ENCODE results near the gene BRK1.
"Not testable (repeated sequence)": the region's sequence is repeated elsewhere in the genome, so short reads cannot be mapped to it uniquely, and the experiment has no call there.

Gene BRK1

DNA sequence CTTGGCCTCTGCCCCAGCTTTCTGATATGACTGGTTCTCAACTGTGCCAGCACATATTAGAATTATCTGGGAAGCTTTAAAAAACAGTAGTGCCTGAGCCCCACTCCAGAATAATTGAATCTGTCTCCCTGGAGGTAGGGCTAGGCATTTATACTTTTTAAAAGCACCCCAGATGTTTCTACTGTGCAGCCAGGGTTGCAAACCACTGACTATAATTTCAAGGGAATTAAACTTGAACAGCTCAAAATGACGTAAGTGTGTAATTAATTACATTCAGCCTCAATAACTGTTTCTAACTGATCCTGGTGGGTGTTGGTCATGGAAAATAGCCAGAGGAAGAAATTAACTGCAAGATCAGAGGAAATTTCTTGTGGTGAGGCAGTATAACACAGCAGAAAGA, 44.9 kb downstream of the BRK1 start:
- Histone ChIP-seq H3K27me3 (replicated peaks) (no peaks in the 10 kb centered on the region), H3K4me3 (ENCODE audit: low read depth, low read length) (no peak overlapping the region), H3K36me3 (replicated peaks) (no peaks in the 10 kb centered on the region), H3K27ac (no peak overlapping the region)
- DNase-seq: no peak
- in situ Hi-C loops (cut with HindIII; ENCODE audit: low pct_ligation_motif_present, low sequenced_read_pairs): no loop called here
- TF ChIP-seq, protein P1, sequence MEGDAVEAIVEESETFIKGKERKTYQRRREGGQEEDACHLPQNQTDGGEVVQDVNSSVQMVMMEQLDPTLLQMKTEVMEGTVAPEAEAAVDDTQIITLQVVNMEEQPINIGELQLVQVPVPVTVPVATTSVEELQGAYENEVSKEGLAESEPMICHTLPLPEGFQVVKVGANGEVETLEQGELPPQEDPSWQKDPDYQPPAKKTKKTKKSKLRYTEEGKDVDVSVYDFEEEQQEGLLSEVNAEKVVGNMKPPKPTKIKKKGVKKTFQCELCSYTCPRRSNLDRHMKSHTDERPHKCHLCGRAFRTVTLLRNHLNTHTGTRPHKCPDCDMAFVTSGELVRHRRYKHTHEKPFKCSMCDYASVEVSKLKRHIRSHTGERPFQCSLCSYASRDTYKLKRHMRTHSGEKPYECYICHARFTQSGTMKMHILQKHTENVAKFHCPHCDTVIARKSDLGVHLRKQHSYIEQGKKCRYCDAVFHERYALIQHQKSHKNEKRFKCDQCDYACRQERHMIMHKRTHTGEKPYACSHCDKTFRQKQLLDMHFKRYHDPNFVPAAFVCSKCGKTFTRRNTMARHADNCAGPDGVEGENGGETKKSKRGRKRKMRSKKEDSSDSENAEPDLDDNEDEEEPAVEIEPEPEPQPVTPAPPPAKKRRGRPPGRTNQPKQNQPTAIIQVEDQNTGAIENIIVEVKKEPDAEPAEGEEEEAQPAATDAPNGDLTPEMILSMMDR (IDR thresholded peaks at IDR 0.05; ENCODE audit: low read depth, low read length, missing control alignments): no peak

DNA sequence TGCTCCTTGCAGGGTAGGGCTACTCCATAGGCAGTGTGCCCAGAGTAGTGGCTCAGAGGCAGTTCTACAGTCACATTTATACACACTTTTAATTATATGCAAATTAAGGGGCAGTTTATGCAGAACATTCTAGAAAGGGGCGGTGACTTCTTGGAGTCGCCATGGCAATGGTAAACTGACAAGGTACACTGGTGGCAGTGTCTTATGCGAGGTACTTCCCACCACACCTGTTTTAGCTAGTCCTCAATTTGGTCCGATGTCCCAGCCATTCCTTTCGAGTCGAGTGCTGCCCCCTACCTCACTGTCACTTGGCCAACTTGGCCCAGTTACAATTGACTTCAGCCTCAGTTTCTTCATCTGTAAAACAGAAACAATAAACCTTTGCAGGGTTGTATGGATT, 45.5 kb downstream of the BRK1 start:
- H3K4me3 ChIP-seq (ENCODE audit: low read depth, low read length): no peak overlapping the region
- no peak overlapping the region for H3K27ac ChIP-seq
- no peak for DNase-seq
- TF ChIP-seq, protein P1 (IDR thresholded peaks at IDR 0.05; ENCODE audit: low read depth, low read length, missing control alignments): no peak
- in situ Hi-C loops (cut with HindIII; ENCODE audit: low pct_ligation_motif_present, low sequenced_read_pairs): no loop called here
- no peaks in the 10 kb centered on the region for H3K36me3 ChIP-seq (replicated peaks)
- H3K27me3 ChIP-seq (replicated peaks): no peaks in the 10 kb centered on the region

DNA sequence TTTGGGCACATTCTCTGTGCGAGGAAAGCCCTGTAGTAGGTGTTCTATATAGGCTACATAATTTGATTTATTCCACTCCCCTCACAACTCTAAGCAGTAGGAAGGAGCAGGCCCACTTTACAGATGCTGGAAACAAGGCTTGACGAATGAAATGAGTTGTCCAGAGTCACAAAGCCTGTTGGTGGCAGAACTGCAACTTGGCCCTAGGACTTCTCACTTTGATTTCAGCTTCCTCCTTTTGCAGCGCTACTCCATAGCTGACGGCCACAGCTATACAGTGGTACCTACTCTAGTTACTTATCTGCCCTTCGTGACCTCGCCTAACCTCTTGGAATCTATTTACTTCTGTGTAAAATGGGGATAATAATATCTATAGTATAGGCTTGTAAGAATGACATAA, 46.7 kb downstream of the BRK1 start:
- in situ Hi-C loops (cut with HindIII; ENCODE audit: low pct_ligation_motif_present, low sequenced_read_pairs): no loop called here
- DNase-seq: no peak
- Histone ChIP-seq H3K27me3 (replicated peaks) (no peaks in the 10 kb centered on the region), H3K4me3 (ENCODE audit: low read depth, low read length) (no peak overlapping the region), H3K27ac (no peak overlapping the region), H3K36me3 (replicated peaks) (no peaks in the 10 kb centered on the region)
- TF ChIP-seq, protein P1 (IDR thresholded peaks at IDR 0.05; ENCODE audit: low read depth, low read length, missing control alignments): no peak

DNA sequence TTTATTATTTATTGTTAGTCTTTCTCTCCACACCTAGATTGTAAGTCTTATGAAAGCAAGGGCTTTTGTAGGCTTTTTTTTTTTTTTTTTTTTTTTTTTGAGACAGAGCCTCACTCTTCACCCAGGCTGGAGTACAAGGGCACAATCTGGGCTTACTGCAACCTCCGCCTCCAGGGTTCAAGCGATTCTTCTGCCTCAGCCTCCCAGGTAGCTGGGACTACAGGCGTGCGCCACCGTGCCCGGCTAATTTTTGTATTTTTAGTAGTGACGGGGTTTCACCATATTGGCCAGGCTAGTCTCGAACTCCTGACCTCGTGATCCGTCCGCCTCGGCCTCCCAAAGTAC, 48.7 kb downstream of the BRK1 start:
- H3K36me3 ChIP-seq (replicated peaks); in situ Hi-C loops (cut with HindIII; ENCODE audit: low pct_ligation_motif_present, low sequenced_read_pairs); DNase-seq; H3K27ac ChIP-seq; H3K27me3 ChIP-seq (replicated peaks): not testable (repeated sequence)
- peak overlapping the region; percentile 85 for H3K4me3 ChIP-seq (ENCODE audit: low read depth, low read length)

DNA sequence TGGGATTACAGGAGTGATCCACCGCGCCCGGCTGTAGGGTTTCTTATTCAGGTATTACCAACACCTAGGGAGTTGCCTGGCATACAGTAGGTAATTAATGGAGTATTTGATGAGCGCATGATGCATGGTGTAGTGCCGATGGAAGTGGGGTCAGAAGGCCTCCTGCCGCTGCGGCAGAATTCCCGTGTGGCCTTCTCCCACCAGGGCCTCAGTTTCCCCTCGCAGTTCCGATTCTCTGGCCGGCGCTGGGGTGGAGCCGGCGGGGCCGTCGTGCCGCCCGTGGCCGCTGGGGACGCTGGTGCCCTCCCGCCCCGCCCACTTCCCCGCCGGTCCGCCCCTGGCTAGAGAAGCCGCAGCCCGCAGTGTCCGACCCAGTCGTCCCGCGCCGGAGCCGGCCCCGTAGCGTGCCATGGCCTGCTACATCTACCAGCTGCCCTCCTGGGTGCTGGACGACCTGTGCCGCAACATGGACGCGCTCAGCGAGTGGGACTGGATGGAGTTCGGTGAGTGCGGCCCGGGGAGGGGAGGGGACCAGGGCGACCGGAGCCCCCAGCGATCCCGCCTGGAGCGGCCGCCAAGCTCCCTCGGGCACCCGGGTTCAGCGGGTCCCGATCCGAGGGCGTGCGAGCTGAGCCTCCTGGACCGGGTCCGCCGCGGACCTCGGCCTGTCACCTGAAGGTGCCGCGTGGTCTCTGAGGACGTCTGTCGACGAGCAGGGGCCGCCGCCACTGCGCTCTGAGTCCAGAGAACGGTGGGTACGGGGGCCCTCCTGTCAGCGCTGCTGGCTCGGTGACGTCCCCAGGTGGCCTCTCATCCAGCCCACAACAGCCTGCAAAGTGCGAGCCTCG, 49.3 kb downstream of the BRK1 start, which contains the start of gene IRAK2:
Gene IRAK2 (plus strand): TSS at position 374 of the 848 bp plus-strand sequence. CDS start 36 bp downstream, at position 410.
- Histone ChIP-seq H3K27ac (peak within 1 kb of the TSS; percentile 36), H3K36me3 (replicated peaks) (no peaks in the 10 kb centered on the region), H3K27me3 (replicated peaks) (no peaks in the 10 kb centered on the region), H3K4me3 (ENCODE audit: low read depth, low read length) (peak within 1 kb of the TSS; percentile 85)
- in situ Hi-C loops (cut with HindIII; ENCODE audit: low pct_ligation_motif_present, low sequenced_read_pairs): no loop called here
- TF ChIP-seq, protein P1 (IDR thresholded peaks at IDR 0.05; ENCODE audit: low read depth, low read length, missing control alignments): peak; percentile 58
- peak; percentile 44 for DNase-seq

DNA sequence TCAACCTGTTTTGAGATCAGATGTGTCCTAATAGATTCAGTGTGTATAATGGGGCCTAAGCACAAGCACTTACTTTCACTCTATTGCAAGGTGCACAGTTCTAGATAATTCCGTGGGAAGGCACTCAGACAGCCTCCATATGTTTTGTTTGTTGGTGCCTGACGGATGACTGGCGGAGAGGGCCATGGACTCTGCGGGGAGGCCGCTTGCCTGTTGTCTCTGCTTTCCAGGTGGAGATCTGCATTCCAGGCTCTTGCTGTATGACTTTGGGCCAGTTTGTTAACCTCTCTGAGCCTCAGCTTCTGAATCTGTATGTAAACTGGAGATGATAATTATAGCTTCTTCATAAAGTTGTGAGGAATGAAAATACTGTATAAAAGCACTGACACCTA, 50.7 kb downstream of the BRK1 start:
- Histone ChIP-seq H3K4me3 (ENCODE audit: low read depth, low read length) (no peak overlapping the region), H3K36me3 (replicated peaks) (no peaks in the 10 kb centered on the region), H3K27ac (no peak overlapping the region), H3K27me3 (replicated peaks) (no peaks in the 10 kb centered on the region)
- no peak for DNase-seq
- in situ Hi-C loops (cut with HindIII; ENCODE audit: low pct_ligation_motif_present, low sequenced_read_pairs): no loop called here
- TF ChIP-seq, protein P1 (IDR thresholded peaks at IDR 0.05; ENCODE audit: low read depth, low read length, missing control alignments): no peak

Data from brain microvascular endothelial cell (primary cell).